HepG2 (cell line): ENCODE data around the gene RBM34. TPM values are rescaled to one million over a fixed set of nuclear protein-coding genes. Genes with fewer than 3 reads are reported as not detected.
"Not testable (repeated sequence)": the region's sequence is repeated elsewhere in the genome, so short reads cannot be mapped to it uniquely, and the experiment has no call there.

Source experiments
- ATAC-seq: fragments of 200-7000 bp; cut with Tn5 transposase; 3 replicates; pipeline ENCODE4 v1.9.1; 2020; ENCODE audit warnings: mild to moderate bottlenecking, moderate library complexity
- BruUV-seq: library from RNA; stranded (reverse); fragments of 400-500 nt; replicated peaks from 2 replicates; lab custom pipeline; 2021; lab: Mats Ljungman, UMichigan
- CTCF ChIA-PET: fragments of 300-600 bp; formaldehyde crosslinking; extraction: SDS; loops from one replicate; lab custom pipeline; 2021; ENCODE audit warnings: low total read pairs, inconsistent platforms, low intra/inter-chr PET ratio; lab: Yijun Ruan, JAX
- POLR2A ChIA-PET: fragments of 350-600 bp; sonication (Branson Sonifier 250); formaldehyde crosslinking; loops from one replicate; lab custom pipeline; 2020; ENCODE audit warnings: antibody characterized with exemption, inconsistent platforms; lab: Yijun Ruan, JAX
- DNase-seq: peaks from one replicate; pipeline ENCODE4 v3.0.0-alpha.2; 2015; ENCODE audit warnings: low spot score
- FAIRE-seq: peaks from 3 replicates; lab custom pipeline; 2011; peaks lifted over from hg19 to GRCh38; lab: Jason Lieb, UNC
- H2AFZ ChIP-seq: one replicate; pipeline ENCODE4 v1.6.1; 2011; ENCODE audit warnings: low read length, inconsistent platforms
- H3K27ac ChIP-seq: fragments of 300-600 bp; 3 replicates; pipeline ENCODE4 v1.8.0; 2011; ENCODE audit warnings: mixed run types, mild to moderate bottlenecking, mixed read lengths, low read length, inconsistent platforms; ENCODE audit not compliant: insufficient read depth; ENCODE audit errors: extremely low read length
- H3K27me3 ChIP-seq, 2 experiments: fragments of 200-600 bp in 1 of 2; 2 replicates in 1 of 2; 3 replicates in 1 of 2; pipeline versions ENCODE4 v1.6.0 to v1.8.0; 2011; ENCODE audit warnings: low read length in 2 of 2, mild to moderate bottlenecking in 2 of 2, moderate library complexity in 2 of 2, inconsistent platforms in 1 of 2; ENCODE audit not compliant: insufficient read depth in 2 of 2, control insufficient read depth in 1 of 2
- H3K36me3 ChIP-seq, 2 experiments: fragments of 200-600 bp in 1 of 2; replicated peaks in 1 of 2; 2 replicates in 1 of 2; 3 replicates in 1 of 2; pipeline versions ENCODE4 v1.5.1 to v1.8.0; 2011; ENCODE audit warnings: low read length in 2 of 2, inconsistent platforms in 1 of 2; ENCODE audit not compliant: insufficient read depth in 2 of 2, control insufficient read depth in 1 of 2
- H3K4me1 ChIP-seq: 2 replicates; pipeline ENCODE4 v1.5.1; 2012; ENCODE audit warnings: low read length, inconsistent platforms; ENCODE audit not compliant: insufficient read depth
- H3K4me2 ChIP-seq: 2 replicates; pipeline ENCODE4 v1.6.0; 2011; ENCODE audit warnings: low read depth, low read length, inconsistent platforms
- H3K4me3 ChIP-seq, 3 experiments: fragments of 200-600 bp in 1 of 3; sonication (generic), shearing (Covaris generic) in 1 of 3; replicated peaks in 1 of 3; 2 replicates each; pipeline ENCODE4 v1.5.1; 2011 to 2016; ENCODE audit warnings: low read length in 3 of 3, inconsistent platforms in 2 of 3, low read depth in 2 of 3, mild to moderate bottlenecking in 2 of 3, control low read depth in 1 of 3, mixed read lengths in 1 of 3; ENCODE audit not compliant: insufficient read depth in 1 of 3
- H3K79me2 ChIP-seq: one replicate; pipeline ENCODE4 v1.6.1; 2011; ENCODE audit warnings: low read length, inconsistent platforms; ENCODE audit not compliant: insufficient read depth
- H3K9ac ChIP-seq: 2 replicates; pipeline ENCODE4 v1.6.0; 2011; ENCODE audit warnings: mild to moderate bottlenecking, low read depth, low read length, inconsistent platforms; ENCODE audit not compliant: insufficient read depth
- H3K9me3 ChIP-seq: 2 replicates; pipeline ENCODE4 v1.5.1; 2012; ENCODE audit warnings: mild to moderate bottlenecking, low read length
- H4K20me1 ChIP-seq: 2 replicates; pipeline ENCODE4 v1.6.0; 2011; ENCODE audit warnings: inconsistent platforms, mild to moderate bottlenecking, low read length, moderate library complexity; ENCODE audit not compliant: insufficient read depth
- CENPX ChIP-seq: sonication (generic); formaldehyde crosslinking; IDR thresholded peaks from 2 replicates; pipeline ENCODE4 v1.9.0; 2021; ENCODE audit warnings: mild to moderate bottlenecking, missing genetic modification reagents, moderate library complexity
- KLF15 ChIP-seq: sonication (generic); formaldehyde crosslinking; IDR thresholded peaks from 2 replicates; pipeline ENCODE4 v1.8.1; 2023; ENCODE audit warnings: borderline replicate concordance, mild to moderate bottlenecking, inconsistent platforms, missing genetic modification reagents, mixed read lengths
- NCOA2 ChIP-seq: sonication (generic); formaldehyde crosslinking; IDR thresholded peaks from 2 replicates; pipeline ENCODE4 v1.8.0; 2022; ENCODE audit warnings: inconsistent platforms
- SOX6 ChIP-seq, 2 experiments: fragments of 450-650 bp in 1 of 2; sonication (generic) in 1 of 2; formaldehyde crosslinking in 1 of 2; IDR thresholded peaks; 2 replicates each; pipeline versions ENCODE4 v1.4.0 to v1.6.1; 2017 to 2020; ENCODE audit warnings: antibody characterized with exemption in 1 of 2, mild to moderate bottlenecking in 1 of 2, missing genetic modification reagents in 1 of 2
- ZFP37 ChIP-seq: sonication (generic); formaldehyde crosslinking; IDR thresholded peaks from 2 replicates; pipeline ENCODE4 v1.4.0; 2020; ENCODE audit warnings: missing genetic modification reagents, borderline replicate concordance
- ZHX2 ChIP-seq, 2 experiments: sonication (generic) in 1 of 2; formaldehyde crosslinking in 1 of 2; IDR thresholded peaks; 2 replicates each; pipeline versions ENCODE4 v1.6.1 to v1.9.0; 2014 to 2022; ENCODE audit warnings: antibody characterized with exemption in 1 of 2, borderline replicate concordance in 1 of 2, inconsistent platforms in 1 of 2, low read depth in 1 of 2, missing genetic modification reagents in 1 of 2
- ZNF333 ChIP-seq: sonication (generic); formaldehyde crosslinking; IDR thresholded peaks from 2 replicates; pipeline ENCODE4 v1.4.0; 2020; ENCODE audit warnings: mild to moderate bottlenecking, missing genetic modification reagents, borderline replicate concordance
- ZNF850 ChIP-seq: sonication (generic); formaldehyde crosslinking; conservative IDR thresholded peaks from 2 replicates; pipeline ENCODE4 v1.9.0; 2021; ENCODE audit warnings: mild to moderate bottlenecking, missing genetic modification reagents
- ZUFSP ChIP-seq: sonication (generic); formaldehyde crosslinking; IDR thresholded peaks from 2 replicates; pipeline ENCODE4 v1.9.0; 2021; ENCODE audit warnings: missing genetic modification reagents, mild to moderate bottlenecking, borderline replicate concordance
- WGBS: methylation state at CpG from one replicate; pipeline ENCODE4 v1.1.6; 2017; ENCODE audit warnings: low lambda C conversion rate; 5-methylcytosine and 5-hydroxymethylcytosine counted together
- in situ Hi-C: cut with HindIII; loops from 2 replicates; pipeline ENCODE4 v1.10.0; 2017; ENCODE audit warnings: low pct_unique_long_range_greater_than_20kb; ENCODE audit not compliant: extremely low pct_ligation_motif_present
- intact Hi-C: fragments of 100-400 bp; cut with micrococcal nuclease; formaldehyde crosslinking; loops from one replicate; pipeline ENCODE4 v1.10.0; 2022; ENCODE audit not compliant: unreplicated experiment
- polyA plus RNA-seq, 8 experiments: library from polyadenylated mRNA; depleted of rRNA in 3 of 8; stranded (reverse) in 7 of 8; unstranded in 1 of 8; fragments of >200 nt; fragmentation: Illumina TruSeq in 4 of 8; extraction: Trizol in 4 of 8; gene quantifications; 2 replicates each; pipeline versions ENCODE4 v1.2.1 to v1.2.3, GENCODE V29; 2011 to 2016; ENCODE audit warnings: low read depth in 4 of 8, missing spikeins in 1 of 8, mixed read lengths in 1 of 8; ENCODE audit not compliant: insufficient read depth in 1 of 8
- total RNA-seq, 5 experiments: library from RNA; depleted of rRNA; stranded (reverse); fragments of >200 nt; fragmentation: Illumina TruSeq; extraction: Trizol; gene quantifications; 2 replicates each; pipeline ENCODE4 v1.2.3, GENCODE V29; 2016; ENCODE audit warnings: low read depth in 1 of 5

The RBM34 gene
- total and polyA plus RNA-seq, 2 of the 13 experiments (the other 11 are each of a cell fraction or from before 2014, with no cell fraction given) = 34.7 to 73.0 TPM

- TF ChIP-seq ZHX2 (IDR thresholded peaks at IDR 0.05; ENCODE audit: low read depth) (no peak), ZHX2 (CRISPR knock-in tag; IDR thresholded peaks at IDR 0.05; ENCODE audit: borderline replicate concordance) (no peak), CENPX (CRISPR knock-in tag) (no peak), ZUFSP (CRISPR knock-in tag) (no peak), ZNF850 (no peak), NCOA2 (CRISPR knock-in tag) (0 out of 2 replicates have a peak, but pooled peaks have one; percentile 13), SOX6 (IDR thresholded peaks at IDR 0.05) (no peak), SOX6 (CRISPR knock-in tag; IDR thresholded peaks at IDR 0.05) (peak; percentile 16; the same call in 1 of the 2 replicates), KLF15 (CRISPR knock-in tag) (no peak), ZFP37 (CRISPR knock-in tag) (no peak), ZNF333 (CRISPR knock-in tag) (0 out of 2 replicates have a peak, but pooled peaks have one; percentile 35)
- TF ChIP-seq, all 625 proteins: peak for 38
Observed at GRCh38 chr1:235093013-235093695, 67.9 kb downstream of the RBM34 start (continued).

- in situ Hi-C loops = loop anchor here (5.0 kb wide), 2 partner anchors 495 to 595 kb away; no protein-coding TSS in a partner anchor
- not testable (repeated sequence) for ATAC-seq
Observed at GRCh38 chr1:235092415-235092814, 68.6 kb downstream of the RBM34 start.

More at GRCh38 chr1:235092415-235092814, 68.6 kb downstream of the RBM34 start:
- H3K27me3 ChIP-seq, H3K4me3 ChIP-seq, H2AFZ ChIP-seq, H3K27ac ChIP-seq, H3K9ac ChIP-seq, H4K20me1 ChIP-seq, H3K79me2 ChIP-seq, FAIRE-seq, CTCF ChIA-PET, H3K36me3 ChIP-seq, BruUV-seq, H3K9me3 ChIP-seq, DNase-seq, POLR2A ChIA-PET, H3K4me2 ChIP-seq: not testable (repeated sequence)
- WGBS = 98% methylated on average over 14 of the region's 14 CpGs
- H3K4me1 ChIP-seq = peaks cover 50% of the 10 kb centered on the region
- intact Hi-C loops = loop anchor here (10.0 kb wide), 1 partner anchor 692 kb away; no protein-coding TSS in a partner anchor
